Islet precursor cell (in vitro differentiated cells): ENCODE data around the gene SNX13.
"Not testable (repeated sequence)": the region's sequence is repeated elsewhere in the genome, so short reads cannot be mapped to it uniquely, and the experiment has no call there.

Experiments used
- DNase-seq: peaks from one replicate; pipeline ENCODE4 v3.0.0-alpha.2; 2018

SNX13 gene

DNA sequence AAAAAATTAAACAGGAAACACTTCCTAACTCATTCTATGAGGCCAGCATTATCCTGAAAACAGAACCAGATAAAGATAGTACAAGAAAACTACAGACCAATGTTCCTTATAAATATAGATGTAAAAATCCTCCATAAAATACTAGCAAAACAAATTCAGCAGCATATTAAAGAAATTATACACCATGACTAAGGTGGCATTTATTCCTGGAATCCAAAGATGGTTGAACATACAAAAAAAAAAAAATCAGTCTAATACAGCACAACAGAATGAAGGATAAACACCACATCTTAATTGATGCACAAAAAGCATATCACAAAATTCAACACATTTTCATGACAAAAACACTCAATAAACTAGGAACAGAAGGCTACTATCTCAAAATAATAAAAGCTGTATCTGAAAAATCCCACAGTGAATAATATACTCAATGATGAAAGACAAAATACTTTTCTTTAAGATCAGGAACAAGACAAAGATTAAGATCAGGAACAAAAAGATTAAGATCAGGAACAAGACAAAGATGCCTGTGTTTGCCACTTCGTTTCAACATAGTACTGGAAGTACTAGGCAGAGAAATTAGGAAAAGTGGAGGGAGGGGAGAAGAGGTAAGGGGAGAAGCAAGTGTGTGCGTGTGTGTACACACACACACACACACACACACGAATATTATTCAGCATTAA lies 95.6 kb downstream of the SNX13 start:
- DNase-seq: no peak

DNA sequence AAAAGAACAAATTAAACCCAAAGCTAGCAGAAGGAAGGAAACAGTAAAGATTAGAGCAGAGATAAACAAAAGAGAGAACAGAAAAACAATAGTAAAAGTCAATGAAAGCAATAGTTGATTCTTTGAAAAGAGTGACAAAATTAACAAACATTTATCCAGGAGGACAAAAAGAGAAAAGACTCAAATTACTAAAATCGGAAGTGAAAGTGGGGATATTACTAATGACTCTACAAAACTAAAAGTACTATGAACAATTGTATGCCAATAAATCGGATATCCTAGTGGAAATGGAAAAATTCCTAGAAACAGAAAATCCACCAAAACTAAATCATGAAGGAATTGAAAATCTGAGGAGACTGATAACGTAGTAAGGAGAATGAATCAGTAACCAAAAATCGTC lies 96.3 kb downstream of the SNX13 start:
- DNase-seq: no peak

DNA sequence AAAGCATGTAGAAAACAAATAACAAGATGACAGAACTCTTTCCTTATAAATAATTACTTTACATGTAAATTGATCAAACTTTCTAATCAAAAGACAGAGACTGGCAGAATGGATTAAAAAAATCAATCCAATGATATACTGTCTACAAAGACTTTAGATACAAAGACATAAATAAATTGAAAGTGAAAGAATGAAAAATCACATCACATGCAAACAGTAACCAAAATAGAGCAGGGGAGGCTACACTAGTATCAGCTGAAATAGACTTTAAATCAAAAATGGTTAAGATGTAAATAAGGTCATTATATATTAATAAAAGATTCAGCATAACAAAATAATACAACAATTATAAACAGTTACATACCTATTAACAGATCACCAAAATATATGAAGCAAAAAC lies 97.3 kb downstream of the SNX13 start:
- no peak for DNase-seq

DNA sequence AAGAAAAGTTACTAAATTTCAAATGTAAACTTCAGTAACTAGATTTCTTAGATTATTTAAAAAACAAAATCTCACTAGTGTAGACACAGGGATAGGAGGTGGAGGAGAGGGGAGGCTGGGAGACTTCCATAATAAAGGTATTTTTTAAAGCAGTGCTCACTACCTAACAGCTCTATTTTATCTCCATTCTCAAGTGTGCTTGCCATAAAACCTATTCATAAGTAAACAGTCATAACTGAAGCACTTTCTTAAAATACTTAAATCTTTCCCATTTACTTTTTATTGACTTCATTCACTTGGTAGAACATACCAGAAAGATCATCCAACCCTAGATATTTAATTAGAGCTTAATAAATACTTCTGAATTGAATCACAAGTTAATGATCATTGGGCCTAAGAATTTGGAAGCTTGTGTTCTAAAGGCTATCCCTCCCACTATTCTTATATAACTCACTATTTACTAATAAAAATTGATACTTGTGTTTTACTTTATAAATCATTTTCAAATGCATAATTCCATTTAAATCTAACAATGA lies 107.4 kb downstream of the SNX13 start:
- no peak for DNase-seq

DNA sequence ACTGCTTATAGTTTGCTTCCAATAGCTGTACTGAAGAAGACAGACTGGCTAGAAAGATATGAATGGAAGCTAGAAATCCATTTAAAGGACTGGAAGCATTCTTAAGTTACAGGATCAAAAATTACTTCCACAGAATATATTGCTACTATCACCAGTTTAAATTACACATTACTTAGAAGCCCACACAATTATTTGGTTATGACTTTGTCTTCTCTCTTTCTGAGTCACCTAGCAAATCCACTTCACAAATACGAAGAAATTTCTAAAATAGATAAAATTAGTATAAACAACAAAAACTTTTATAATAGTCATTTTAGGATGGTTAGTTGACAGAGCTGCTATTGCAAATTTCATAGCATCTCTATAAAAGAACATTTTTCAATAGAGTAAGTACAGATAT lies 108.1 kb downstream of the SNX13 start:
- no peak for DNase-seq

DNA sequence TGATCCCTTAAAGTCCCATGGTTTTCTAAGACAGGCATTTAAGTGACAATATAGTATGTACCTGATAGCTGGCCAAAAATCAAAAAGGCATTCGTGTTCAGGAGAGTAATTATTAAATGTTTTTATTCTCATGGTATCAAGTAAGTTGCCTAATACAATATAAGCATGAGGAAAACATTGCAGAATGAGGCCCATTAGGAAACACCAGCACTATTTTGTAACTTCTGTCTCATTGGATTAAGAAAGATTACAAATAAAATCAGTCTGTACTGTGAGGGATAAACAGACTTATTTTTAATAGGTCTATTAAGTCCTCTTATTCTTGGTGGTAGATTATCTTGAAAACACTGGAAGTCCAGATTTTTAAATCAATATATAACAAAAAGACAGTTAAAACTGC lies 110.1 kb downstream of the SNX13 start:
- DNase-seq: no peak

DNA sequence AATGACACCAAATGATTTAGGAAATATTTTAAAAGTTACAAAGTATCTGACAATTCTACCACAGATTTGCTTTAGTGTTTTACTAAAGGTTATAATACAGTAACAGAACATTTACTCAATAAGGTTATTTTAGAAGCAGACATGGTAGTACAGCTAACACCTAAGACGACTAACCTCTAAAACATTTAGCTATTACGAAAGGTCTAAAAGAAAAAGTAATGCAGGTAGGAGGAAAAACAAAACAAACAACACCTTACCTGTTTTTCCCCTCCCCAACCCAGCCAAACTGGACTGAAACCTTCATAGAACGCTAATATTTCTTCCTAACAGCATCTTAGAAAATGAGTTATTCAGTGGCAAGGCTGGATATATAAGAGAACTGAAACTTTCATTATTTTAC lies 111.3 kb downstream of the SNX13 start:
- DNase-seq: no peak

DNA sequence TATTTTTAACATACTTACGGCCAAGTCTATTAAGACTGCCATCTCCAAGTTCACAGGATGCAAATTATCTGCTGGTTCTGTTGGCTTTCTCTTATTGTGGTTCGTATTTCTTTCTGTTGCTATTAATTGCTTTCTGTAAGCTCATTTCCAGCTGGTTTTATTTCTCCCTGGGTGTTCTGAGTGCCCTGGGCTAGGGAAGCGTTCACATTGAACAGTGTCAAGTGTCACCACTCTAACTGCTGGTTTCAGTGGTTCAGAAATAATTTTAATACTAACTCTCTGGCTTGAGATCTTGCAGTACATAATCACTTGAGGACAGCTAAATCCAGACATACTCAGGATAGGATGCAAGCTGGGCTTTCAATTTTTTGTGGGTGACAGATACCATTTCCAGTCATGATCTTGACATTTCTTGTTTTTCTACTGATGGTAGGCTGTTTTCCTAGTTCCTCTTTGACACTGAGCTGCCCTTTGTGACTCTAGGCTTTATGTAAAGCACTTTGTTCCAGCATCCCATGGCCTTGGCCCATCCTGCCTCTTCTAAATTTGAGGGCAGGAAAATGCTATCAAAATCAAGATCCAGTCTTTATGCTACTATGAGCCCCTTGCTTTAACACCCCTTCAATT lies 117.6 kb downstream of the SNX13 start:
- no peak for DNase-seq

DNA sequence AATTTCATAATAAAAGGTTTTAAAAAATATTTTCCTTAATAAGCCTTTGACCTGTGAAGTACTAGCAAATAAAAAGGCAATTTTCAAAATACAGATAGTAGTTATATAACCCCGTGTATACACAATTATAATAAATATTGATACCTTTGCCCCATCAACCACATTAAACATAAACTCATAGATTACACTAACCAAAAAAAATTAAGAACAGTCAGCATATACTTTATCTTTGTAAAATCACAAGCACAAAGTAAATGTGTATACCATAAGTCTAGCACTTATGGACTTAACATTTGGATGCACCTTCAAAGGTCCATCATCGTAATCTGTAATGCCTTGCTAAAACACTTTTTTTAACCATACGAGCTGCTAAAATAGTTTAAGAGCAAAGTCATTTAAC lies 123.4 kb downstream of the SNX13 start:
- no peak for DNase-seq

DNA sequence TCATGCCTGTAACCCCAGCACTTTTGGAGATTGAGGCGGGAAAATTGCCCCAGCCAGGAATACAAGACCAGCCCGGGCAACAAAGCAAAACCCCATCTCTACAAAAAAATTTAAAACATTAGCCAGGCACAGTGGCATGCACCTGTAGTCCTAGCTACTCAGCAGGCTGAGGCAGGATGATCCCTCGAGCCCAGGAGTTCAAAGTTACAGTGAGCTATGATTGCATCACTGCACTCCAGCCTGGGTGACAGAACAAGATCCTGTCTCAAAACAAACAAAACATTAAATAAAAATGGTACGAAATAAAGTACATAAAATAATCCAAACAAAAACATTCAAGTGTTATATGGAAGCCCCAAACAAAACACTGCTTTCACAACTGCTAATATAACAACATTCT lies 125.0 kb downstream of the SNX13 start:
- DNase-seq: no peak

DNA sequence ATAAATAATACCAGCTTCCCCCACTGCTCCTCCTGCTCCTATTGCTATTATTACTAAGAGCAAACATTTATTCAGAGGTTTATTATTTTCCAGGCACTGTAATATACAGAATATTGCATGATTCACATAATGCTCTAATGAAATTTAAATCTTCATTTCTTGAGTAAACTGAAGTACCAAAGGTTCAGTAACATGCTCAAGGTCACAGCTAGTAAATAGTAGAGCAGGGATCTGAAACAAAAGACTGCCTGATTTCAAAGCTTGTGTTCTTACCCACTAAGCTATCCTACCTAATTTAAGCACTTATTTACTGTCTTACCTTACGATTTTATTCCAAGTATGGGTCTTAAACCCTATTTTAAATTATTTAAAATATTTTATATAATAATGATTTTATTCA lies 126.2 kb downstream of the SNX13 start:
- DNase-seq: no peak

DNA sequence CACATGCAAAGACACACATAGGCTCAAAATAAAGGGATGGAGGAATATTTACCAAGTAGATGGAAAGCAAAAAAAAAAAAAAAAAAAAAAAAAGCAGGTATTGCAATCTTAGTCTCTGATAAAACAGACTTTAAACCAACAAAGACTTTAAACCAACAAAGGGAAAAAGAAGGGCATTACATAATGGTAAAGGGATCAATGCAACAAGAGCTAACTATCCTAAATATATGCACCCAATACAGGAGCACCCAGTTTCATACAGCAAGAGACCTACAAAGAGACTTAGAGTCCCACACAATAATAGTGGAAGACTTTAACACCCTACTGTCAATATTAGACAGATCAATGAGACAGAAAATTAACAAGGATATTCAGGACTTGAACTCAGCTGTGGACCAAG lies 131.1 kb downstream of the SNX13 start:
- not testable (repeated sequence) for DNase-seq

DNA sequence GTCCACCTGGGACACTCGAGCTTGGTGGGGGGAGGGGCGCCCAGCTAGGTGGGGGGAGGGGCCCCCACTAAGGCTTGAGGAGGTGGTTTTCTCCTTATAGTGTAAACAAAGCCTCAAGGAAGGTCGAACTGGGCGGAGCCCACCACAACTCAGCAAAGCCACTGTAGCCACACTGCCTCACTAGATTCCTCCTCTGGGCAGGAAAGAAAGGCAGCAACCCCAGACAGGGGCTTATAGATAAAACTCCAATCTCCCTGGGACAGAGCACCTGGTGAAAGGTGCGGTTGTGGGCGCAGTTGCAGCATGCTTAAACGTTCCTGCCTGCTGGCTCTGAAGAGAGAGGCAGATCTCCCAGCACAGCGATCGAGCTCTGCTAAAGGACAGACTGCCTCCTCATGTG lies 133.1 kb downstream of the SNX13 start:
- peak; percentile 60 for DNase-seq

DNA sequence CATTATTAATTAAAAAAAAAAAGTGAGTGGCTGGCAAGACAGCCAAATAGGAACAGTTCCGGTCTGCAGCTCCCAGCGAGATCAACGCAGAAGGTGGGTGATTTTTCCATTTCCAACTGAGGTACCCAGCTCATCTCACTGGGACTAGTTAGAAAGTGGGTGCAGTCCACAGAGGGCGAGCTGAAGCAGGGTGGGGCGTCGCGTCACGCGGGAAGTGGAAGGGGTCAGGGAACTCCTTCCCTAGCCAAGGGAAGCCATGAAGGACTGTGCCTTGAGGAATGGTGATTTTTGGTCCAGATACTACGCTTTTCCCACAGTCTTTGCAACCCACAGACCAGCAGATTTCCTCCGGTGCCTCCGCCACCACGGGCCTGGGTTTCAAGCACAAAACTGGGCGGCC lies 133.7 kb downstream of the SNX13 start:
- no peak for DNase-seq

DNA sequence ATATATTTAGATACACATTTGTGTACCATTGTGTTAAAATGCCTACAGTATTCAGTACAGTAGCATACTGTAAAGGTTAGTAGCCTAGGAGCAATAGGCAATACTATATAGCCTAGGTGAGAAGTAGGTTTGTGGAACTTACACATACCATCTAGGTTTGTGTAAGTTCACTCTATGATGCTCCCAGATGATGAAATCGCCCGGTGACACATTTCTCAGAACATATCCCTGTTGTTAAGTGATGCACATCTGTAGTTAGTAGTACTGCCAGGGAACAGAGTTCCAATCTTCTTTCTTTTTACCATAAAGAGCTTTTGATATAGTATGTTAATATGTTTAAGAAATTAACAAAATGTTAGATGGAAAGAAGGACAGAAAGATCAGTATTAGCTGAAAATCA lies 138.2 kb downstream of the SNX13 start:
- DNase-seq: no peak

DNA sequence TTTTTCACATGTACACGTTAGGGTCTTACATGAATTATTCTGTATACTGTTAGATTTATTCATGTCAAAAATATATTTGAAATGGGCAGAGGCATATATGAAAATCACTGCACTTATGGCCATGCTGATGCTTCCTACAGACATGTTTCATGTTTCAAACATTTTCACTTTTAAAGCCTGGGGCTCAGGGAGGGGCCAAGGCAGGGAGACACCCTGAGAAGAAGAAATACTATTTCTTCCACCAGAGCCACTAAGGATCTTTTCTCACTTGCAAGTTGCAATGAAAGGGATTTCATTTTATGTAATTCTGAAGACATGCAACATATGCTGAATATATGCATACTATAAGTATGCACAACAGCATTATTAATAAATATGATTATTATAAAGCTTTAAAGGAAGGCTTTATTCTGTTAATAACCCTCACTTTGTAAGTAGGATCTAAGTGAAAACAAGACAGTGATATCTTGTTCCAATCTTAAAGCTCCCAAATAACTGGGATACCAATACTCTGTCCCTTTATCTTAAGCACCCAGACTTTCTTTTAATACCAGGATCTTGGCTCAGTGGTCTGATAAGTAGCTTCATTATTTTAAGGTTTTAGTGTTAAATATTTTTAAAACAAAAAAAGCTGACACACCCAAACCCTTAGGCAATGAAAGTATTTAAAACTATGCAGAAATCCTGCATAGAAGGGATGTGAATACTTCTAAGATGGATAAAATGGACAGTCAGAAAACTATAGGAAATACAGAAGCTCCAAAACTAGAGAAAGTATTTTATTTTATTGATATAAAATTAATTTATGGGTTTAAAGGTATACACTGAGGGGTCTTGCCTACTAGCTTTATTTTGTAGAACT lies 148.0 kb downstream of the SNX13 start:
- DNase-seq: no peak

DNA sequence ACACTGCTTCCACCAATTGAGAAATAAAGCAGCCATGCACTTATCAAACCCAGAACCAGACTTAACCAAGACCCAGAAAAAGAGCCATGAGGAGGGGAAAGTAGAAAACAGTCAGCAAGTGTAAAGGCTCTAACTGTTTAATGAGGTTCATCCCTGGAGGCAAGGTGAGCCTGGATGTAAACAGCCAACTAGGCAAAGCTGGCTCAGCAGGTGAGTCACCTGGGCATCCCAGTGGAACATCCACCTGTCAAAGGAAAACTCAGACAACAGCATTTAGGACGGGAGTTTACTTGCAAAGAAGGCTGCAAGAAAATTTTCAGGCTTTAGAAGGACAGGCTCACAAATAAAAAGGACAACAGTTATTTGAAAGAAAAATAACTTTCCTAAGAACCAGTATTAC lies 153.0 kb downstream of the SNX13 start:
- DNase-seq: peak; percentile 63

DNA sequence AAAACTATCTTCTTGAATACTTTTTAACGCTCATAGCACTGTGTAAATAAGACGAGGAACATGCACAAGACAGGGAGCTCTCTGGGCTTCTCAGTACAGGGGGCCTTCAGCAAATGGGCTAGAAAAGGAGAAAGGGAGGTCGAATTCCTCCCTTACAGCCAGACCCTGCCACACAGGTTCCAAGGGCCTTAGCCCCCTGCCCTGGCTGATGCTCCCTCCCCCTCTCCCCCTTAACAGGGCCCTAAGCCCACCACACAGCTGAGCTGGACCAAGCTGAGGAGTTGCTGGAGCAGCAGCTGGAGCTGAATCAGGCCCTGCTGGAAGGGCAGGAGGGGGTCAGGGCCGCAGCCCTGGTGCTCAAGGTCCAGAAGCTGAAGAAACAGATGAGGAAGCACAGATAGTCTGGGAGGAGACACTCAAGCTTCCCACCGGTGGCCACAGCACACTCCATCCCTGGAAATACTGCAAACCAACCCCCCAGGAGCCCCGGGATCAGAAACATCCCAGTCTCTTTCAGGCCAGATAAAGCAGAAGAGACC lies 153.9 kb downstream of the SNX13 start:
- DNase-seq: no peak

DNA sequence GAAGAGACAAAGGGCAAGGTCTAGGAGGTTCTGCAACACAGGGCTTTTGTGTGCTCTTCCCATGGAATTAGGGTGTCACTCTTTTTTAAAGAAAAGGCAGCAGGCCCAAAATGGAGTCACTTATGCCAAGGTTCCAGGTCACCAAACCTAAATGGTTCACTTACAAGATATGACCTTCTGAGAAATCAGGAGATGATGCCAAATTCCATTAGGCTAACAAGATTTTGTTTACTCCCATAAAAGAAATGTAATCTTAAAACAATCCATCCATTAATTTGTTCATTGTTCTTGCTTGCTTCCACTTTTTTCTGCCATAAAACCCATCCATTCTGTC lies 158.1 kb downstream of the SNX13 start:
- no peak for DNase-seq

DNA sequence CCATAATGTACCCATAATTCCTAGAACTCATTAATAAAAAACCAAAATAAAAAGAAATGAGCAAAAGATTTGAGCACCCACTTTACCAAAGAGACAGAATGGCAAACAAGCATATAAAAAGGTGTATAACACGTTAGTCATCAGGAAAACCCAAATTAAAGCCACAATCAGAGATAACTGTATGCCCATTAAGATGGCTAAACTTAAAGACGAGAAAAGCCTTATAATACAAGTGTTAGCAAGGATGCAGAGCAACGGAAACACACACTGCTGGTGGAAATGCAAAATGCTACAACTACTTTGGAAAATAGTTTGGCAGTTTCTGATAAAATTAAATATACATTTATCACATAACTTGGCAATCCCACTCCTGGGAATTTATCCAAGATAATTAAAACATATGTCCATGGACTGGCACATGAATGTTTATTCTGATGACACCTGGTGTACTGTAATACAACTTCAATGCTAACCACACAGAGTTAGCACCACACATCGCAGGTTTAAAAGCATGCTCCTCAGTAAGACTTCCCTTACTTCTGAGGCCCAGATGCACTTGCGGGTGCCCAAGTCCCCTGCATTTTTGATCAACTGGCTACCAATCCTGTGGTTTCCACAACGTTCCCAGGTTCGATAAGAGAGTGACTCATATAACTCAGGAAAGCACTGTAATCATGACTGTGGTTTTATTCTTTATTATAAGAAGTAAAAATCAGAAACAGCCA lies 158.6 kb downstream of the SNX13 start:
- DNase-seq: no peak

DNA sequence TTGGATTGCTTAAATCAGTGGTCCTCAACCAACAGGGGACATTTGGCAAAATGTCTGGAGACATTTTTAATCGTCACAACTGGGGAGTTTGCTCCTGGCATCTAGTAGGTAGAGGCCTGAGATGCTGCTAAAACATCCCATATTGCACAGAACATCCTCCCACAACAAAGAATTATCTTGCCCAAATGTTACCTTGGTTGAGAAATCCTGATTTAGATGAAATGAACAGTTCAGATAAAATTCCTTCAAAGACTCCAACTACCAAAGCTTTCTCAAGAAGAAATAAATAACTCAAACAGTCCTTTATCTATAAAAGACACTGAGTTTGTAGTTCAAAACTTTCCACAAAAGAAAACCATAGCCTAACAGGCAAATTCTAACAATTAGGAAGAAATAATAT lies 160.9 kb downstream of the SNX13 start:
- DNase-seq: no peak

DNA sequence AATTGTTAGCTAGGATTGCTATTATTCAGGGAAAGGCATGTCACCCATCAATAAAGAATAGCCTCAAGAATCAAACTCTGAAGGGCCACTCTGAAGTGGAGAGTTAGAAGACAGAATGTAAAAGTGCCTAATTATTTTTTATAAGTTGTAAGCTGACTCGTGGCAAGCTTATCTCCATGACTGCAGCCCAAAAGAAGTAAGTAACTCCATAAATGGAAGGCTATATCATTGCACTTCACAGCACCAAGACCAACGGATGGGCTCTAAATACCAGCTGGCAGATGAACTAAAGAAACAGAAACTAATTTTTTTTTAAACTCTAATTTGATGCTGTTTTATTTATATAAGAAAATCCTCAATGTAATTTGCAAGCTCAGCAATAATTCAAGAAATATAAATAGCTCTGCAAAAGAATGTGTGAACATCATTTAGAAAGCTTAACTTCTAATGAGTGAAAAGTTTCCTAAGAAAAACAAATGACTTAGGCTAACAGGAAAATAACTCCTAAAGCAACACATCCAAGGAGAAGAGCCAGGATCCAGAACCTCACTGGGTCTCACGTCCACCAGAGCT lies 165.5 kb downstream of the SNX13 start:
- DNase-seq: no peak

DNA sequence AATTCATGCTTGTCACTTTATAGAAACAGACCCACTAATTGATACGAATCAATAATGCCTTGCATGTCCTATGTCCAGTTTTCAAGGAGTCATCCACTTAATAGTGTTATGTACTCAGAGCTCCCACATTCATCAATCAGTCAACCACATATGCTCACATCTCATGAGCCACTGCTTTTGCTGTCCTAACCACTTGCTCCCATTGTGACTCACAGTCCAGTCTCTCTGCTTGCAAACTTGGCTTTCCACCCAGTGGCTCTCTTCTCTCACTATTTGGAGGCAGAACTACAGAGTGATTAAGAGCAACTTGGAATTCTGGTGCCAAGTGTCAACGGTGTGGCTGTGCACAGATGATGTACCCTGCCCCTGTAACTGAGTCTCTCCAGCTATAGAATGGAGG lies 166.0 kb downstream of the SNX13 start:
- no peak for DNase-seq
